Panc1 (cell line): ENCODE results near the gene CNNM4.

Experiments
- CTCF ChIP-seq: fragments of 450-650 bp; IDR thresholded peaks from 2 replicates; pipeline ENCODE4 v1.5.1; 2017; ENCODE audit warnings: mild to moderate bottlenecking
- POLR2AphosphoS5 ChIP-seq: IDR thresholded peaks from 2 replicates; pipeline ENCODE4 v1.6.1; 2012; ENCODE audit warnings: mild to moderate bottlenecking, low read depth, low read length, moderate library complexity
- SIN3A ChIP-seq: IDR thresholded peaks from 2 replicates; pipeline ENCODE4 v1.6.1; 2012; ENCODE audit warnings: low read depth, mild to moderate bottlenecking, low read length, moderate library complexity, borderline replicate concordance; ENCODE audit not compliant: insufficient read depth

- TF ChIP-seq CTCF, result no peak
- TF ChIP-seq POLR2AphosphoS5, result no peak
- no peak for TF ChIP-seq SIN3A
Measured at GRCh38 chr2:96839875-96840850, 79.5 kb downstream of the CNNM4 start.
